ENCODE data around the gene COL9A2.

Gene COL9A2

DNA sequence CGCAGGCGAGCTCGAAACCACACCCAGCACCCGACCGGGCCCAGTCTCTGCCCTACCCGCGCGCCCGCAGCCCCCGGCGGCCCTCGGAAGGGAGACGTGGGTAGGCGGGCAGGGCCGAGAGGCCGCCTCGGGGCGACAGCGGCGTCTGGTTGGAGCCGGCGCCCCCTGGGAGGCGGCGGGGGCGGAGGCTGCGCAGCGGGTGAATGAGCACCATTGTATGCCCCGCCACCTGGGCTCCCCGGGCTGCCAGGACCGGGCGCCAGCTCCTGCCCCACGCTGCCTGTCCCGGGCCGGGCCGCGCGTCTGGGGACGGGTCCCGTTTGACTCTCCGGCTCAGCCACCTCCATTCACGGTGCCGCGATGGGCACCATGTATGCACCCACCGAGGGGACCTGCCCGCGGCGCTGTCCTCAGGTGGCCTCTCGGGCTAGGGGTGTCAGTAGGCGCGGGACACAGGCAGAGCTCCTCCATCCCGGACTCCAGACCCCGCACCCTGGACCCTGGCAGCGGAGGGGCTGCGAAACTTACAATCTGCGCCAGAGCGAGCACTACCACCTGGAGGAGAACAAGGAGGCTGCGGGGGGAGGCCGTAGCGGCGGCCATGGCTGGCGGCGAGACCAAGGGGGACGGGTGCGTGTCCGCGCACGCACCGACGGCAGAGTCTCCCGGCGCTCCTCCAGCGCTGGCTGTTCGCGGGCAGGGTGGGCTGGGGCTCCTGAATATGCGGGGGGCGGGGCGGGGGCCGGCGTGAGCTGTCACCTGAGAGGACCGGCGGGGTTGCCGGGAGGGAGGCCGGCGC lies at the start of gene COL9A2:
Gene COL9A2, minus strand, starts transcription at position 692 of the 799 bp plus-strand sequence. Its CDS starts 89 bp downstream, at position 603.
- peak within 1 kb of the TSS; percentile 73 to 90 for H3K4me3 ChIP-seq (ENCODE audit: low read depth in 1 of 2, low read length in 1 of 2)
- TF ChIP-seq, protein P1, sequence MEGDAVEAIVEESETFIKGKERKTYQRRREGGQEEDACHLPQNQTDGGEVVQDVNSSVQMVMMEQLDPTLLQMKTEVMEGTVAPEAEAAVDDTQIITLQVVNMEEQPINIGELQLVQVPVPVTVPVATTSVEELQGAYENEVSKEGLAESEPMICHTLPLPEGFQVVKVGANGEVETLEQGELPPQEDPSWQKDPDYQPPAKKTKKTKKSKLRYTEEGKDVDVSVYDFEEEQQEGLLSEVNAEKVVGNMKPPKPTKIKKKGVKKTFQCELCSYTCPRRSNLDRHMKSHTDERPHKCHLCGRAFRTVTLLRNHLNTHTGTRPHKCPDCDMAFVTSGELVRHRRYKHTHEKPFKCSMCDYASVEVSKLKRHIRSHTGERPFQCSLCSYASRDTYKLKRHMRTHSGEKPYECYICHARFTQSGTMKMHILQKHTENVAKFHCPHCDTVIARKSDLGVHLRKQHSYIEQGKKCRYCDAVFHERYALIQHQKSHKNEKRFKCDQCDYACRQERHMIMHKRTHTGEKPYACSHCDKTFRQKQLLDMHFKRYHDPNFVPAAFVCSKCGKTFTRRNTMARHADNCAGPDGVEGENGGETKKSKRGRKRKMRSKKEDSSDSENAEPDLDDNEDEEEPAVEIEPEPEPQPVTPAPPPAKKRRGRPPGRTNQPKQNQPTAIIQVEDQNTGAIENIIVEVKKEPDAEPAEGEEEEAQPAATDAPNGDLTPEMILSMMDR (IDR thresholded peaks at IDR 0.05): no peak
- H3K9me3 ChIP-seq: no peaks in the 10 kb centered on the region
- peaks cover 54% of the 10 kb centered on the region for H3K27me3 ChIP-seq
- no peaks in the 10 kb centered on the region for H3K36me3 ChIP-seq
- peaks cover 41 to 42% of the 10 kb centered on the region in 2 experiments for H3K4me1 ChIP-seq (ENCODE audit: control insufficient read depth in 1 of 2, insufficient read depth in 1 of 2, low read depth in 1 of 2, low read length in 1 of 2)
- H3K27ac ChIP-seq: no peak within 1 kb of the TSS

DNA sequence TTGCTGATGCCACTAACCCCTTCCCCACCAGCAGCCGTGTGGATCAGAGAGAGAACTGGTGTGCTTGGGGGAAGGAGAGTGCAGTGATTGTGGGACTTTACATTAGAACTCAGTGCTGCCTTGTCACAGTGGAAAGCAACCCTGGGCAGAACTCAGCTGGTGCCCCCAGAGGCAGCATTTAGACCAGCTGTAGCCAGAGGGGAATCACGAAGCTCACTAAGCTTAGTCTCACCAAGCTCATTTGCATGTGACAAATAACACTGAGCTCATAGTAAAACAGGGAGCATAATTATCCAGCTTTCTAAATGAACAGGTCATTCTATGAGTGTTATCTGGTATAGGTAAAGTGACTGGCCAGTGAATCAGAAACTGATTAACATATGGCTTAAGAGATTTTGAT lies 46.6 kb upstream of the COL9A2 start:
- H3K4me1 ChIP-seq (ENCODE audit: control insufficient read depth in 1 of 2, insufficient read depth in 1 of 2, low read depth in 1 of 2, low read length in 1 of 2): peaks cover 9 to 10% of the 10 kb centered on the region in 2 experiments
- TF ChIP-seq, protein P1 (IDR thresholded peaks at IDR 0.05): no peak
- H3K27ac ChIP-seq: no peak overlapping the region
- H3K36me3 ChIP-seq: no peaks in the 10 kb centered on the region
- no peaks in the 10 kb centered on the region for H3K9me3 ChIP-seq
- H3K27me3 ChIP-seq: no peaks in the 10 kb centered on the region
- no peak overlapping the region for H3K4me3 ChIP-seq (ENCODE audit: low read depth in 1 of 2, low read length in 1 of 2)

DNA sequence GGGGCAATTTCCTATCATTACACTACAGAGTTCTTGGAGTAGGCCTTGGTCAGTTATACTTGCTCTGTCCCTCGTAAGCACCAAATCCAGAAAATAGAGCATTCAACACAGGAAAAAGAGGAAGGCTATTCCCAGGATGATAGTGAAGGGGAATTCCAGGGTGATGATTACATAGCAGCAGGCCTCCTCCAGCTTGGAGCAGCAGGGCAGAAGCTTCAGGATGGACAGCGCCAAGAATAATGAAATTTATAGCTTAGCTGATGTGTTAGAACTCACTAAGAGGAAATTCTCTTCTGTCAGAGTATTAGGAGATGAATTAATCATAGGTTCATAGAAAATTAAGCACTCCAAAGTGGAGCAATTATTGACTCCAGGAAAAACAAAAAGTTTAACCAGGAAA lies 45.6 kb upstream of the COL9A2 start:
- Histone ChIP-seq H3K4me3 (ENCODE audit: low read depth in 1 of 2, low read length in 1 of 2) (no peak overlapping the region), H3K4me1 (ENCODE audit: control insufficient read depth in 1 of 2, insufficient read depth in 1 of 2, low read depth in 1 of 2, low read length in 1 of 2) (peaks cover 9 to 10% of the 10 kb centered on the region in 2 experiments), H3K9me3 (no peaks in the 10 kb centered on the region), H3K27ac (no peak overlapping the region), H3K36me3 (no peaks in the 10 kb centered on the region), H3K27me3 (no peaks in the 10 kb centered on the region)
- TF ChIP-seq, protein P1 (IDR thresholded peaks at IDR 0.05): no peak

GRCh38 chr1:40362199-40362598 lies 45.1 kb upstream of the COL9A2 start:
- H3K9me3 ChIP-seq: no peaks in the 10 kb centered on the region
- H3K36me3 ChIP-seq: no peaks in the 10 kb centered on the region
- no peak overlapping the region for H3K4me3 ChIP-seq (ENCODE audit: low read depth in 1 of 2, low read length in 1 of 2)
- H3K4me1 ChIP-seq (ENCODE audit: control insufficient read depth in 1 of 2, insufficient read depth in 1 of 2, low read depth in 1 of 2, low read length in 1 of 2): peaks cover 9 to 10% of the 10 kb centered on the region in 2 experiments
- no peaks in the 10 kb centered on the region for H3K27me3 ChIP-seq
- TF ChIP-seq, protein P1 (IDR thresholded peaks at IDR 0.05): no peak
- no peak overlapping the region for H3K27ac ChIP-seq

GRCh38 chr1:40361637-40362036 lies 44.6 kb upstream of the COL9A2 start:
- no peak overlapping the region for H3K4me3 ChIP-seq (ENCODE audit: low read depth in 1 of 2, low read length in 1 of 2)
- peak overlapping the region; percentile 66 for H3K27ac ChIP-seq
- H3K9me3 ChIP-seq: no peaks in the 10 kb centered on the region
- H3K36me3 ChIP-seq: no peaks in the 10 kb centered on the region
- peaks cover 9 to 10% of the 10 kb centered on the region in 2 experiments for H3K4me1 ChIP-seq (ENCODE audit: control insufficient read depth in 1 of 2, insufficient read depth in 1 of 2, low read depth in 1 of 2, low read length in 1 of 2)
- TF ChIP-seq, protein P1 (IDR thresholded peaks at IDR 0.05): no peak
- H3K27me3 ChIP-seq: no peaks in the 10 kb centered on the region
